IMR-90 (cell line): Measurements from ENCODE around the gene SOCS3. TPM values are rescaled to one million over a fixed set of nuclear protein-coding genes. Genes with fewer than 3 reads are reported as not detected.

Experiments
- ELK1 ChIP-seq: fragments of 150-350 bp; IDR thresholded peaks from 2 replicates; pipeline ENCODE4 v1.6.1; 2016; ENCODE audit warnings: low read depth, mild to moderate bottlenecking, low read length, moderate library complexity, borderline replicate concordance
- MXI1 ChIP-seq: IDR thresholded peaks from 2 replicates; pipeline ENCODE4 v1.6.1; 2012; ENCODE audit warnings: low read depth, mild to moderate bottlenecking, low read length, moderate library complexity, borderline replicate concordance
- NFE2L2 ChIP-seq: fragments of 150-350 bp; IDR thresholded peaks from 2 replicates; pipeline ENCODE4 v1.6.1; 2016; ENCODE audit warnings: low read depth, mild to moderate bottlenecking, low read length
- polyA plus RNA-seq, 3 experiments: library from polyadenylated mRNA; depleted of rRNA; stranded (reverse); fragments of >200 nt; gene quantifications; 2 replicates each; pipeline ENCODE4 v1.2.3, GENCODE V29; 2012; ENCODE audit warnings: low replicate concordance in 1 of 3
- total RNA-seq: library from RNA; depleted of rRNA; stranded (reverse); fragments of >200 nt; gene quantifications from 2 replicates; pipeline ENCODE4 v1.2.3, GENCODE V29; 2012

The SOCS3 gene
- total and polyA plus RNA-seq, 2 of the 4 experiments (the other 2 are of a cell fraction) = 19.2 to 19.9 TPM

GRCh38 chr17:78356101-78356713 lies 3.7 kb downstream of the SOCS3 start (continued):
- TF ChIP-seq MXI1 = no peak
- TF ChIP-seq NFE2L2 = no peak
- no peak for TF ChIP-seq ELK1
